ENCODE data around the gene PXK. TPM values are rescaled to one million over a fixed set of nuclear protein-coding genes. Genes with fewer than 3 reads are reported as not detected.

PXK gene
- total RNA-seq, 5 donors from 2014 or later (not counting 1 experiment from before 2014, with no cell fraction given) = 17.4 to 23.0 (median 21.8) TPM

- Histone ChIP-seq H3K4me1 (ENCODE audit: control insufficient read depth in 1 of 2, extremely low read depth in 1 of 2, insufficient read depth in 2 of 2, low read length in 2 of 2) (peaks cover 2 to 25% of the 10 kb centered on the region in 2 experiments), H3K9me3 (no peaks in the 10 kb centered on the region), H3K27me3 (replicated peaks in 1 of 2; ENCODE audit: control insufficient read depth in 2 of 2, extremely low read depth in 1 of 2, insufficient read depth in 2 of 2, low read length in 1 of 2) (no peaks in the 10 kb centered on the region), H3K36me3 (ENCODE audit: control insufficient read depth in 2 of 2, extremely low read depth in 1 of 2, insufficient read depth in 1 of 2, low read length in 1 of 2) (no peaks in the 10 kb centered on the region), H3K4me3 (ENCODE audit: control insufficient read depth in 1 of 2, extremely low read depth in 1 of 2, low read length in 1 of 2) (no peak overlapping the region), H3K27ac (ENCODE audit: low read length) (no peak overlapping the region)
- ATAC-seq (replicated peaks in 1 of 4) (peak; percentile 47 to 87 (median 59)), DNase-seq (peak in 12 of 35 experiments; percentile 7 to 47 (median 23))
- Mint-ChIP-seq H3K4me3 (peak overlapping the region in 2 of 3 donors; percentile 61 to 66), H3K36me3 (peaks cover 10% of the 10 kb centered on the region), H3K27me3 (no peaks in the 10 kb centered on the region), H3K4me1 (peaks cover 44 to 57% (median 45%) of the 10 kb centered on the region in 3 donors), H3K9me3 (no peaks in the 10 kb centered on the region), H3K27ac (peak overlapping the region in 1 of 2 donors; percentile 72)
- ChIA-PET CTCF (interaction anchor here (0.6 to 1.1 kb wide), 5 partner anchors 12 to 809 kb away, joined by 3 to 6 read pairs (median 5); partner anchors contain the start of genes HTD2 (in 1 of the 2) and RPP14 (in 1 of the 2)), POLR2A (no interaction called here)
- 100% methylated on average over 2 of the region's 8 CpGs for WGBS (ENCODE audit: insufficient coverage)
These were observed 21.2 kb downstream of the PXK start for GRCh38 chr3:58353722-58354553.

DNA sequence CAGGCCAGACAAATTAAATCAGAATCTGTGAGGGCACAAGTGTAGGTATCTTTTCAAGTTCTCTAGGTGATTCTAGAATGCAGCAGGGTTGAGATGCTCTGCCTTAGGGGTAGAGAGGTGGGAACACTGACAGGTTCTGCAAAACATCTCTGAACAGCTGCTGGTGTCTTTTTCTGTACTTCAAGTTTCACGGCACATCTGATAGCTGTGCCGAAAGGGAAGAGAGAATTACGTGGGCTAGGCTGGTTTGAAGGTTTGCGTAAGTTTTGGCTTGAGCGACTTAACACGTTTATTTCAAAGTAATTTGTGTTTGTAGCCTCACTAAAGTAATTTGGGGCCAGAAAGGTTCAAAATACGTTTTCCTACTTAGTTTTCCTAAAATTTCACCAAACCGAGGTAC is 22.5 kb downstream of the PXK start:
- Mint-ChIP-seq H3K4me3 (no peak overlapping the region), H3K9me3 (no peaks in the 10 kb centered on the region), H3K27me3 (no peaks in the 10 kb centered on the region), H3K27ac (no peak overlapping the region), H3K4me1 (peaks cover 33 to 47% (median 35%) of the 10 kb centered on the region in 3 donors), H3K36me3 (peaks cover 10% of the 10 kb centered on the region)
- Histone ChIP-seq H3K27ac (ENCODE audit: low read length) (no peak overlapping the region), H3K9me3 (no peaks in the 10 kb centered on the region), H3K4me1 (ENCODE audit: control insufficient read depth in 1 of 2, extremely low read depth in 1 of 2, insufficient read depth in 2 of 2, low read length in 2 of 2) (peaks cover 2 to 19% of the 10 kb centered on the region in 2 experiments), H3K36me3 (ENCODE audit: control insufficient read depth in 2 of 2, extremely low read depth in 1 of 2, insufficient read depth in 1 of 2, low read length in 1 of 2) (no peaks in the 10 kb centered on the region), H3K27me3 (replicated peaks in 1 of 2; ENCODE audit: control insufficient read depth in 2 of 2, extremely low read depth in 1 of 2, insufficient read depth in 2 of 2, low read length in 1 of 2) (no peaks in the 10 kb centered on the region), H3K4me3 (ENCODE audit: control insufficient read depth in 1 of 2, extremely low read depth in 1 of 2, low read length in 1 of 2) (no peak overlapping the region)
- ATAC-seq (replicated peaks in 1 of 4) (no peak), DNase-seq (peak in 1 of 35 experiments; percentile 6)
- 100% methylated on average over 5 of the region's 8 CpGs for WGBS (ENCODE audit: insufficient coverage)
- POLR2A ChIA-PET = interaction anchor here in 1 of 2 donors (0.6 kb wide), 1 partner anchor 140 kb away, joined by 3 read pairs; no protein-coding TSS in a partner anchor
- CTCF ChIA-PET = interaction anchor here (0.6 kb wide), 2 partner anchors 37 to 213 kb away, joined by 3 read pairs; no protein-coding TSS in a partner anchor

DNA sequence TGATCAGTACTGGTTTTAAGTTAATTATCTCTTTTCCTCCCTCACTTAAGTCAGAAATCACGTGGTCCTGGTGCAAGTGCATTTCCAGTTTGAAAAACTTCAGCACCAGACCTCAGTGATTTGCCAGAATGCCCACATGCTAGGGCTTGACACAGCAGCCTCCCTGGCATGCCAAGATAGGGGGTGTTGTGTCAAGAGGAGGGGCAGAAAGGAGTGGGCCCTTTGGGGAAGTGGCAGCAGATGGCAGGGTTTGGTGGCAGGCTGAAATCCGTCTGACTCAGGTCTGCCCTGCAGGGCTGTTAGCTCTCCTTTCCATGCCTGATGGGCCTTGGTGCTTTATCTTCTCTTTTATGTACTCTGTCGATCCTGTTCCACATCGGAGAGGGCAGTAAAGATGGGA is 23.4 kb downstream of the PXK start:
- Mint-ChIP-seq H3K4me1 (peaks cover 25 to 39% (median 27%) of the 10 kb centered on the region in 3 donors), H3K27ac (no peak overlapping the region), H3K27me3 (no peaks in the 10 kb centered on the region), H3K4me3 (no peak overlapping the region), H3K9me3 (no peaks in the 10 kb centered on the region), H3K36me3 (peaks cover 10% of the 10 kb centered on the region)
- Histone ChIP-seq H3K4me1 (ENCODE audit: control insufficient read depth in 1 of 2, extremely low read depth in 1 of 2, insufficient read depth in 2 of 2, low read length in 2 of 2) (peaks cover 2 to 15% of the 10 kb centered on the region in 2 experiments), H3K9me3 (no peaks in the 10 kb centered on the region), H3K36me3 (ENCODE audit: control insufficient read depth in 2 of 2, extremely low read depth in 1 of 2, insufficient read depth in 1 of 2, low read length in 1 of 2) (no peaks in the 10 kb centered on the region), H3K27me3 (replicated peaks in 1 of 2; ENCODE audit: control insufficient read depth in 2 of 2, extremely low read depth in 1 of 2, insufficient read depth in 2 of 2, low read length in 1 of 2) (no peaks in the 10 kb centered on the region), H3K27ac (ENCODE audit: low read length) (no peak overlapping the region), H3K4me3 (ENCODE audit: control insufficient read depth in 1 of 2, extremely low read depth in 1 of 2, low read length in 1 of 2) (no peak overlapping the region)
- peak in 1 of 35 experiments; percentile 33 for DNase-seq
- ChIA-PET CTCF (interaction anchor here in 1 of 2 donors (0.6 to 0.8 kb wide), 2 partner anchors 10 to 36 kb away, joined by 3 read pairs; no protein-coding TSS in a partner anchor), POLR2A (no interaction called here)
- WGBS (ENCODE audit: insufficient coverage) = 74% methylated on average over 2 of the region's 4 CpGs
- no peak for ATAC-seq (replicated peaks in 1 of 4)

GRCh38 chr3:58357402-58357801 is 24.7 kb downstream of the PXK start:
- Mint-ChIP-seq H3K4me1 (peaks cover 17 to 35% (median 18%) of the 10 kb centered on the region in 3 donors), H3K27me3 (no peaks in the 10 kb centered on the region), H3K9me3 (no peaks in the 10 kb centered on the region), H3K4me3 (no peak overlapping the region), H3K36me3 (peaks cover 6% of the 10 kb centered on the region), H3K27ac (no peak overlapping the region)
- no peaks in the 10 kb centered on the region for H3K9me3 ChIP-seq
- ATAC-seq (replicated peaks in 1 of 4) = no peak
- WGBS (ENCODE audit: insufficient coverage) = no CpG with 5 or more reads among the region's 3 CpGs
- CTCF ChIA-PET = no interaction called here
- DNase-seq = no peak
- H3K4me3 ChIP-seq (ENCODE audit: control insufficient read depth in 1 of 2, extremely low read depth in 1 of 2, low read length in 1 of 2) = no peak overlapping the region
- POLR2A ChIA-PET = no interaction called here
- no peaks in the 10 kb centered on the region for H3K27me3 ChIP-seq (replicated peaks in 1 of 2; ENCODE audit: control insufficient read depth in 2 of 2, extremely low read depth in 1 of 2, insufficient read depth in 2 of 2, low read length in 1 of 2)
- H3K27ac ChIP-seq (ENCODE audit: low read length) = no peak overlapping the region
- H3K36me3 ChIP-seq (ENCODE audit: control insufficient read depth in 2 of 2, extremely low read depth in 1 of 2, insufficient read depth in 1 of 2, low read length in 1 of 2) = no peaks in the 10 kb centered on the region
- peaks cover 2 to 15% of the 10 kb centered on the region in 2 experiments for H3K4me1 ChIP-seq (ENCODE audit: control insufficient read depth in 1 of 2, extremely low read depth in 1 of 2, insufficient read depth in 2 of 2, low read length in 2 of 2)

DNA sequence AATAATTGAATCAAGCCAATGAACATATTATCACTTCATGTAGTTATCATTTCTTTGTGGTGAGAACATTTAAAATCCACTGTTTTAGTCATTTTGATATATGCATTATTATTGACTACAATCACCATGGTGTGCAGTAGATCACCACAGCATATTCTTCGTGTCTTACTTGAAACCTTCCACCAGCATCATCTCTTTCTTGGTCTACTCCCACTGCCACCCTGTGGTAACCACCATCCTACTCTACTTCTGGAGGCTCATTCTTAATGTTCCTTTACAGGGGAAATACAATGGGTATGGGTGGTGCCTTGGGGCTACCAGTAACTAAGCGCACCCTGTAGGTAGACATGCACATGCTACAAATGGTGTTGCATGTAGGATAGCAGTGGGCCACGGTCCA is 25.4 kb downstream of the PXK start:
- Mint-ChIP-seq H3K27ac (no peak overlapping the region), H3K4me1 (peaks cover 13 to 32% (median 16%) of the 10 kb centered on the region in 3 donors)
- H3K4me1 ChIP-seq (ENCODE audit: control insufficient read depth in 1 of 2, extremely low read depth in 1 of 2, insufficient read depth in 2 of 2, low read length in 2 of 2) = peaks cover 2 to 15% of the 10 kb centered on the region in 2 experiments

GRCh38 chr3:58358808-58359207 is 26.1 kb downstream of the PXK start:
- no peaks in the 10 kb centered on the region for H3K36me3 ChIP-seq (ENCODE audit: control insufficient read depth in 2 of 2, extremely low read depth in 1 of 2, insufficient read depth in 1 of 2, low read length in 1 of 2)
- H3K27me3 ChIP-seq (replicated peaks in 1 of 2; ENCODE audit: control insufficient read depth in 2 of 2, extremely low read depth in 1 of 2, insufficient read depth in 2 of 2, low read length in 1 of 2) = no peaks in the 10 kb centered on the region
- H3K36me3 Mint-ChIP-seq = peaks cover 3% of the 10 kb centered on the region
- H3K4me3 ChIP-seq (ENCODE audit: control insufficient read depth in 1 of 2, extremely low read depth in 1 of 2, low read length in 1 of 2) = no peak overlapping the region
- no peak overlapping the region for H3K27ac Mint-ChIP-seq
- CTCF ChIA-PET = no interaction called here
- WGBS (ENCODE audit: insufficient coverage) = no CpG with 5 or more reads among the region's 4 CpGs
- ATAC-seq (replicated peaks in 1 of 4) (no peak), DNase-seq (no peak)
- H3K9me3 ChIP-seq = no peaks in the 10 kb centered on the region
- no peak overlapping the region for H3K4me3 Mint-ChIP-seq
- H3K27ac ChIP-seq (ENCODE audit: low read length) = no peak overlapping the region
- H3K4me1 Mint-ChIP-seq = peaks cover 9 to 28% (median 16%) of the 10 kb centered on the region in 3 donors
- peaks cover 2 to 11% of the 10 kb centered on the region in 2 experiments for H3K4me1 ChIP-seq (ENCODE audit: control insufficient read depth in 1 of 2, extremely low read depth in 1 of 2, insufficient read depth in 2 of 2, low read length in 2 of 2)
- POLR2A ChIA-PET = no interaction called here
- no peaks in the 10 kb centered on the region for H3K27me3 Mint-ChIP-seq
- no peaks in the 10 kb centered on the region for H3K9me3 Mint-ChIP-seq

More for the DNA sequence above, 25.4 kb downstream of the PXK start:
- no CpG with 5 or more reads among the region's 3 CpGs for WGBS (ENCODE audit: insufficient coverage)
- no peaks in the 10 kb centered on the region for H3K9me3 Mint-ChIP-seq
- ATAC-seq (replicated peaks in 1 of 4) = no peak
- POLR2A ChIA-PET = no interaction called here
- no peak overlapping the region for H3K4me3 Mint-ChIP-seq
- H3K9me3 ChIP-seq = no peaks in the 10 kb centered on the region
- no peaks in the 10 kb centered on the region for H3K27me3 ChIP-seq (replicated peaks in 1 of 2; ENCODE audit: control insufficient read depth in 2 of 2, extremely low read depth in 1 of 2, insufficient read depth in 2 of 2, low read length in 1 of 2)
- no peak overlapping the region for H3K27ac ChIP-seq (ENCODE audit: low read length)
- CTCF ChIA-PET = no interaction called here
- H3K27me3 Mint-ChIP-seq = no peaks in the 10 kb centered on the region
- no peak for DNase-seq
- H3K36me3 Mint-ChIP-seq = peaks cover 3% of the 10 kb centered on the region
- no peak overlapping the region for H3K4me3 ChIP-seq (ENCODE audit: control insufficient read depth in 1 of 2, extremely low read depth in 1 of 2, low read length in 1 of 2)
- no peaks in the 10 kb centered on the region for H3K36me3 ChIP-seq (ENCODE audit: control insufficient read depth in 2 of 2, extremely low read depth in 1 of 2, insufficient read depth in 1 of 2, low read length in 1 of 2)
